BLaER1 (cell line): Measurements from ENCODE around the gene MYZAP.

Source experiments
- H3K27ac ChIP-seq: shearing (Covaris generic); formaldehyde crosslinking; 2 replicates; pipeline ENCODE4 v1.8.1; 2022
- H3K27me3 ChIP-seq: shearing (Covaris generic); formaldehyde crosslinking; 2 replicates; pipeline ENCODE4 v1.8.1; 2022
- H3K36me3 ChIP-seq: shearing (Covaris generic); formaldehyde crosslinking; 2 replicates; pipeline ENCODE4 v1.8.1; 2022
- H3K4me1 ChIP-seq: shearing (Covaris generic); formaldehyde crosslinking; 2 replicates; pipeline ENCODE4 v1.8.1; 2022
- H3K4me2 ChIP-seq: shearing (Covaris generic); formaldehyde crosslinking; 2 replicates; pipeline ENCODE4 v1.8.1; 2022
- H3K4me3 ChIP-seq: shearing (Covaris generic); formaldehyde crosslinking; 2 replicates; pipeline ENCODE4 v1.8.1; 2022
- H3K9ac ChIP-seq: shearing (Covaris generic); formaldehyde crosslinking; 2 replicates; pipeline ENCODE4 v1.8.1; 2022
- H3K9me3 ChIP-seq: shearing (Covaris generic); formaldehyde crosslinking; 2 replicates; pipeline ENCODE4 v1.8.1; 2022
- H4K20me1 ChIP-seq: shearing (Covaris generic); formaldehyde crosslinking; 2 replicates; pipeline ENCODE4 v1.8.1; 2022
- Cebpa-rat ChIP-seq: shearing (Covaris generic); IDR thresholded peaks from 2 replicates; pipeline ENCODE4 v1.8.1; 2022

The MYZAP gene

GRCh38 chr15:57599296-57599810 lies 7.6 kb downstream of the MYZAP start:
- Histone ChIP-seq H3K4me1 (peaks cover 14% of the 10 kb centered on the region), H3K9ac (no peak overlapping the region), H4K20me1 (no peaks in the 10 kb centered on the region), H3K4me2 (no peak overlapping the region), H3K4me3 (no peak overlapping the region), H3K36me3 (no peaks in the 10 kb centered on the region), H3K9me3 (no peaks in the 10 kb centered on the region), H3K27me3 (no peaks in the 10 kb centered on the region), H3K27ac (no peak overlapping the region)
- no peak for TF ChIP-seq Cebpa-rat

- Histone ChIP-seq H3K4me3 (no peak overlapping the region), H3K27me3 (no peaks in the 10 kb centered on the region), H3K4me2 (no peak overlapping the region), H3K36me3 (no peaks in the 10 kb centered on the region), H3K9me3 (no peaks in the 10 kb centered on the region), H3K9ac (no peak overlapping the region), H3K27ac (no peak overlapping the region), H3K4me1 (peaks cover 9% of the 10 kb centered on the region), H4K20me1 (no peaks in the 10 kb centered on the region)
- no peak for TF ChIP-seq Cebpa-rat
Measured at GRCh38 chr15:57600197-57600596, 8.5 kb downstream of the MYZAP start.

- H3K4me1 ChIP-seq: peaks cover under 1% of the 10 kb centered on the region
- no peak overlapping the region for H3K4me2 ChIP-seq
- H3K4me3 ChIP-seq: no peak overlapping the region
- no peaks in the 10 kb centered on the region for H4K20me1 ChIP-seq
- no peak overlapping the region for H3K9ac ChIP-seq
- no peaks in the 10 kb centered on the region for H3K9me3 ChIP-seq
- H3K27me3 ChIP-seq: no peaks in the 10 kb centered on the region
- H3K27ac ChIP-seq: no peak overlapping the region
- TF ChIP-seq Cebpa-rat: no peak
- H3K36me3 ChIP-seq: no peaks in the 10 kb centered on the region
Measured at GRCh38 chr15:57604507-57604906, 12.8 kb downstream of the MYZAP start.

- Histone ChIP-seq H3K27me3 (no peaks in the 10 kb centered on the region), H3K9ac (no peak overlapping the region), H3K9me3 (no peaks in the 10 kb centered on the region), H3K4me2 (no peak overlapping the region), H3K4me1 (no peaks in the 10 kb centered on the region), H3K27ac (no peak overlapping the region), H3K36me3 (no peaks in the 10 kb centered on the region), H3K4me3 (no peak overlapping the region), H4K20me1 (no peaks in the 10 kb centered on the region)
- TF ChIP-seq Cebpa-rat: no peak
Measured at GRCh38 chr15:57605491-57605890, 13.8 kb downstream of the MYZAP start.

- Histone ChIP-seq H3K27ac (no peak overlapping the region), H3K9ac (no peak overlapping the region), H3K4me2 (no peak overlapping the region), H4K20me1 (no peaks in the 10 kb centered on the region), H3K4me1 (no peaks in the 10 kb centered on the region), H3K9me3 (no peaks in the 10 kb centered on the region), H3K36me3 (no peaks in the 10 kb centered on the region), H3K4me3 (no peak overlapping the region), H3K27me3 (no peaks in the 10 kb centered on the region)
- no peak for TF ChIP-seq Cebpa-rat
Measured at GRCh38 chr15:57606048-57606447, 14.3 kb downstream of the MYZAP start.

GRCh38 chr15:57606816-57607215 lies 15.1 kb downstream of the MYZAP start:
- H3K27me3 ChIP-seq: no peaks in the 10 kb centered on the region
- no peak overlapping the region for H3K4me2 ChIP-seq
- H4K20me1 ChIP-seq: no peaks in the 10 kb centered on the region
- H3K9ac ChIP-seq: no peak overlapping the region
- H3K4me3 ChIP-seq: no peak overlapping the region
- TF ChIP-seq Cebpa-rat: no peak
- no peaks in the 10 kb centered on the region for H3K9me3 ChIP-seq
- no peaks in the 10 kb centered on the region for H3K4me1 ChIP-seq
- no peak overlapping the region for H3K27ac ChIP-seq
- no peaks in the 10 kb centered on the region for H3K36me3 ChIP-seq

GRCh38 chr15:57607570-57608000 lies 15.9 kb downstream of the MYZAP start:
- Histone ChIP-seq H3K4me3 (no peak overlapping the region), H4K20me1 (no peaks in the 10 kb centered on the region), H3K4me2 (no peak overlapping the region), H3K27ac (no peak overlapping the region), H3K36me3 (no peaks in the 10 kb centered on the region), H3K4me1 (no peaks in the 10 kb centered on the region), H3K27me3 (no peaks in the 10 kb centered on the region), H3K9ac (no peak overlapping the region), H3K9me3 (no peaks in the 10 kb centered on the region)
- TF ChIP-seq Cebpa-rat: no peak

GRCh38 chr15:57609805-57610529 lies 18.3 kb downstream of the MYZAP start:
- no peaks in the 10 kb centered on the region for H3K9me3 ChIP-seq
- H3K36me3 ChIP-seq: no peaks in the 10 kb centered on the region
- no peaks in the 10 kb centered on the region for H4K20me1 ChIP-seq
- H3K4me1 ChIP-seq: no peaks in the 10 kb centered on the region
- H3K27ac ChIP-seq: no peak overlapping the region
- no peak overlapping the region for H3K4me2 ChIP-seq
- no peak overlapping the region for H3K4me3 ChIP-seq
- no peaks in the 10 kb centered on the region for H3K27me3 ChIP-seq
- H3K9ac ChIP-seq: no peak overlapping the region
- TF ChIP-seq Cebpa-rat: no peak

- Histone ChIP-seq H3K4me3 (no peak overlapping the region), H3K27ac (no peak overlapping the region), H3K9ac (no peak overlapping the region), H3K27me3 (no peaks in the 10 kb centered on the region), H3K36me3 (no peaks in the 10 kb centered on the region), H3K4me2 (no peak overlapping the region), H3K9me3 (no peaks in the 10 kb centered on the region), H3K4me1 (no peaks in the 10 kb centered on the region), H4K20me1 (no peaks in the 10 kb centered on the region)
- no peak for TF ChIP-seq Cebpa-rat
Measured at GRCh38 chr15:57611123-57611522, 19.4 kb downstream of the MYZAP start.

GRCh38 chr15:57611938-57612337 lies 20.2 kb downstream of the MYZAP start:
- Histone ChIP-seq H3K27me3 (no peaks in the 10 kb centered on the region), H3K4me2 (no peak overlapping the region), H3K27ac (no peak overlapping the region), H3K4me3 (no peak overlapping the region), H3K9ac (no peak overlapping the region), H3K9me3 (no peaks in the 10 kb centered on the region), H3K4me1 (no peaks in the 10 kb centered on the region), H4K20me1 (no peaks in the 10 kb centered on the region), H3K36me3 (no peaks in the 10 kb centered on the region)
- no peak for TF ChIP-seq Cebpa-rat
